OCI-LY7 (cell line): ENCODE results near the gene CDH22.

Experiments used
- EZH2phosphoT487 ChIP-seq: fragments of 200-600 bp; sonication (generic); IDR thresholded peaks from 2 replicates; pipeline ENCODE4 v1.6.1; 2018; ENCODE audit warnings: low read depth, borderline replicate concordance, mild to moderate bottlenecking, mixed run types, antibody characterized with exemption, low read length, moderate library complexity, mixed read lengths
- TF ChIP-seq, protein P1 (sequence below): fragments of 200-600 bp; sonication (generic); conservative IDR thresholded peaks from 2 replicates; pipeline ENCODE4 v1.5.1; 2014; ENCODE audit warnings: mild to moderate bottlenecking, antibody characterized with exemption, low read length, moderate library complexity, mixed read lengths

DNA sequence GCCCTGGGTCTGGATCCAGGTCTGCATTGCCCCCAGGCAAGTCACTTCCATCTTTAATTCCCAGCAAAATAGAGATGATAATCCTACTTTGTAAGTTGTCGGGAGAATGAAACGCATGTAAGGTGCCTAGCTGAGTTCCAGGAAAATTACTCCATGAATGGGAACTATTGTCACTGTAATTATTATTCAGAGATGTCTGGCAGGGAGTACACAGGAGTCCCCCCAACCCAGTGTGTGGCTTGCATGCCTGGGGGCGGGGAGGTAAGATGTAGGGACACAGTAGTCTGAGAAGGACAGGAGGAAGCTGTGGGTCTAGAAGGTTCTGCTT is 104.8 kb downstream of the CDH22 start:
- TF ChIP-seq, protein P1, sequence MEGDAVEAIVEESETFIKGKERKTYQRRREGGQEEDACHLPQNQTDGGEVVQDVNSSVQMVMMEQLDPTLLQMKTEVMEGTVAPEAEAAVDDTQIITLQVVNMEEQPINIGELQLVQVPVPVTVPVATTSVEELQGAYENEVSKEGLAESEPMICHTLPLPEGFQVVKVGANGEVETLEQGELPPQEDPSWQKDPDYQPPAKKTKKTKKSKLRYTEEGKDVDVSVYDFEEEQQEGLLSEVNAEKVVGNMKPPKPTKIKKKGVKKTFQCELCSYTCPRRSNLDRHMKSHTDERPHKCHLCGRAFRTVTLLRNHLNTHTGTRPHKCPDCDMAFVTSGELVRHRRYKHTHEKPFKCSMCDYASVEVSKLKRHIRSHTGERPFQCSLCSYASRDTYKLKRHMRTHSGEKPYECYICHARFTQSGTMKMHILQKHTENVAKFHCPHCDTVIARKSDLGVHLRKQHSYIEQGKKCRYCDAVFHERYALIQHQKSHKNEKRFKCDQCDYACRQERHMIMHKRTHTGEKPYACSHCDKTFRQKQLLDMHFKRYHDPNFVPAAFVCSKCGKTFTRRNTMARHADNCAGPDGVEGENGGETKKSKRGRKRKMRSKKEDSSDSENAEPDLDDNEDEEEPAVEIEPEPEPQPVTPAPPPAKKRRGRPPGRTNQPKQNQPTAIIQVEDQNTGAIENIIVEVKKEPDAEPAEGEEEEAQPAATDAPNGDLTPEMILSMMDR = no peak
- no peak for TF ChIP-seq EZH2phosphoT487
